Astrocyte of the cerebellum (primary cell): ENCODE data around the gene MYH10.

Source experiments
- DNase-seq: peaks from one replicate; pipeline ENCODE4 v3.0.0-alpha.2; 2011; ENCODE audit warnings: low read depth
- H3K4me3 ChIP-seq: 2 replicates; pipeline ENCODE4 v1.5.1; 2011; ENCODE audit warnings: mild to moderate bottlenecking, low read depth, low read length, moderate library complexity
- CTCF ChIP-seq: IDR thresholded peaks from 2 replicates; pipeline ENCODE4 v1.5.1; 2012; ENCODE audit warnings: low read length, low read depth, moderate library complexity, mild to moderate bottlenecking; ENCODE audit errors: missing control alignments
- in situ Hi-C: cut with HindIII; loops from 2 replicates; pipeline ENCODE4 v1.10.0; 2017; ENCODE audit warnings: low sequenced_read_pairs

Gene MYH10

GRCh38 chr17:8453326-8453725, 177.2 kb downstream of the MYH10 start:
- no peak overlapping the region for H3K4me3 ChIP-seq
- TF ChIP-seq CTCF: no peak
- in situ Hi-C loops: no loop called here
- no peak for DNase-seq

GRCh38 chr17:8451933-8452614, 178.5 kb downstream of the MYH10 start:
- in situ Hi-C loops: no loop called here
- no peak overlapping the region for H3K4me3 ChIP-seq
- TF ChIP-seq CTCF: no peak
- no peak for DNase-seq

- no peak overlapping the region for H3K4me3 ChIP-seq
- no peak for TF ChIP-seq CTCF
- in situ Hi-C loops: no loop called here
- no peak for DNase-seq
Observed at GRCh38 chr17:8448310-8448709, 182.2 kb downstream of the MYH10 start.

- no peak for DNase-seq
- no peak for TF ChIP-seq CTCF
- in situ Hi-C loops: no loop called here
- H3K4me3 ChIP-seq: no peak overlapping the region
Observed at GRCh38 chr17:8447799-8448198, 182.7 kb downstream of the MYH10 start.

GRCh38 chr17:8445536-8445935, 185.0 kb downstream of the MYH10 start:
- no peak for DNase-seq
- in situ Hi-C loops: no loop called here
- H3K4me3 ChIP-seq: no peak overlapping the region
- TF ChIP-seq CTCF: no peak

GRCh38 chr17:8444494-8444893, 186.0 kb downstream of the MYH10 start:
- DNase-seq: no peak
- TF ChIP-seq CTCF: no peak
- H3K4me3 ChIP-seq: no peak overlapping the region
- in situ Hi-C loops: loop anchor here (5.0 kb wide), 1 partner anchor 48 kb away; no protein-coding TSS in a partner anchor
